Chondrocyte (in vitro differentiated cells): ENCODE data around the gene RPE. TPM values are rescaled to one million over a fixed set of nuclear protein-coding genes. Genes with fewer than 3 reads are reported as not detected.

Source experiments
- DNase-seq: peaks from one replicate; pipeline ENCODE4 v3.0.0; 2021; ENCODE audit warnings: mixed read lengths, low spot score
- H3K27ac Mint-ChIP-seq: one replicate; pipeline ENCODE4 v1.8.0; 2021; ENCODE audit warnings: mild to moderate bottlenecking, moderate library complexity, mixed read lengths; ENCODE audit not compliant: unreplicated experiment
- H3K27me3 Mint-ChIP-seq: 2 replicates; pipeline ENCODE4 v1.8.0; 2021; ENCODE audit warnings: low read depth, mixed read lengths
- H3K36me3 Mint-ChIP-seq: 2 replicates; pipeline ENCODE4 v1.8.0; 2021; ENCODE audit warnings: low read depth, mixed read lengths
- H3K4me1 Mint-ChIP-seq: 2 replicates; pipeline ENCODE4 v1.8.0; 2021; ENCODE audit warnings: low read depth, mild to moderate bottlenecking, mixed read lengths
- H3K4me3 Mint-ChIP-seq: one replicate; pipeline ENCODE4 v1.8.0; 2021; ENCODE audit warnings: mild to moderate bottlenecking, moderate library complexity, mixed read lengths; ENCODE audit not compliant: unreplicated experiment
- H3K9me3 Mint-ChIP-seq: 2 replicates; pipeline ENCODE4 v1.8.0; 2021; ENCODE audit warnings: low read depth, mixed read lengths
- CTCF ChIP-seq: fragments of 200-600 bp; sonication (generic); IDR thresholded peaks from 2 replicates; pipeline ENCODE4 v1.5.0; 2021; ENCODE audit warnings: antibody characterized with exemption, mild to moderate bottlenecking, moderate library complexity
- total RNA-seq: library from RNA; stranded (reverse); gene quantifications from 3 replicates; pipeline ENCODE4 v1.2.1, GENCODE V29; 2021

Gene RPE
- total RNA-seq, 1 donor from 2014 or later: 41.8 TPM

DNA sequence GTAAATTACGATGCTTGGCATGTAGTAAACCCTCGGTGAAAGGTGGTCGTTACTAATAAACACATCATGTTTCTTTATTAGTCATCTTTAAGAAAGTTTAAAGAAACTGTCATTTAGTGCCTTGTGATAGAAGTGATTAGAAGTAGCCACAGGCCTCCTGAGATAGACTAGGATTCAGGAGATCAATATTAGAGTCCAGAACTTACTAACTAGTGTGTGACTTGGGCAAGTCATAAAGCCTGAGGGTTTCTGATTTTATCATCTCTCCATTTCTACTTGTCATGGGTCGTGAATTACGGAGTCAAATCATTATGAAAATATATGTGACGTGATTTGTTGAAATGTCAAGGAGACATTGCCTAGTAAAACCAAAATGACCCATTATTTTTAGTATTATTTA is 6.7 kb downstream of the RPE start:
- Mint-ChIP-seq H3K27ac (no peak overlapping the region), H3K9me3 (no peaks in the 10 kb centered on the region)

GRCh38 chr2:210009896-210010295 is 7.5 kb downstream of the RPE start:
- Mint-ChIP-seq H3K4me1 (peaks cover 22% of the 10 kb centered on the region), H3K27me3 (no peaks in the 10 kb centered on the region), H3K4me3 (no peak overlapping the region), H3K9me3 (no peaks in the 10 kb centered on the region), H3K27ac (no peak overlapping the region), H3K36me3 (peaks cover 14% of the 10 kb centered on the region)
- no peak for TF ChIP-seq CTCF
- DNase-seq: no peak

More for the DNA sequence above, 6.7 kb downstream of the RPE start:
- no peak overlapping the region for H3K4me3 Mint-ChIP-seq
- peaks cover 30% of the 10 kb centered on the region for H3K4me1 Mint-ChIP-seq
- H3K27me3 Mint-ChIP-seq: no peaks in the 10 kb centered on the region
- H3K36me3 Mint-ChIP-seq: peaks cover 12% of the 10 kb centered on the region
- DNase-seq: no peak
- TF ChIP-seq CTCF: no peak

DNA sequence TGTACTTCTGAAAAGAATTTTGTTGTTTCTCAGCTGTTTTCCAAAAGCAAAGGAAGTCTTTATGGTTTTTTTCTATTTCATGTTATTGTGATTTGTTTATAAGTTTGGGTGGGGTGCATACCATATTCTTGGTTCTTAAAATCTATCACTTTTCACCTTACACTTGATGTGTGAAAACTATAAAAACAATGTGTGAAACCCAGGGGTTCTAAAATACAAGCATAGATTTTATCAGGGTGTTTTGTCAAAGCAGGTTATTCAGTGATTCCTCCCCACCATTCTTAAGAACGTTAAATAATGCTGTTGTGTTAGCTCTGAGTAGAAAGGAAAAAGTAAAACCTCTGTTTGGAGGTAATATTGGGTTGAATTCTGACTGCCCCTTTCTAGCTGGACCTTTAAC is 17.7 kb downstream of the RPE start:
- no peak for TF ChIP-seq CTCF
- H3K9me3 Mint-ChIP-seq: no peaks in the 10 kb centered on the region

DNA sequence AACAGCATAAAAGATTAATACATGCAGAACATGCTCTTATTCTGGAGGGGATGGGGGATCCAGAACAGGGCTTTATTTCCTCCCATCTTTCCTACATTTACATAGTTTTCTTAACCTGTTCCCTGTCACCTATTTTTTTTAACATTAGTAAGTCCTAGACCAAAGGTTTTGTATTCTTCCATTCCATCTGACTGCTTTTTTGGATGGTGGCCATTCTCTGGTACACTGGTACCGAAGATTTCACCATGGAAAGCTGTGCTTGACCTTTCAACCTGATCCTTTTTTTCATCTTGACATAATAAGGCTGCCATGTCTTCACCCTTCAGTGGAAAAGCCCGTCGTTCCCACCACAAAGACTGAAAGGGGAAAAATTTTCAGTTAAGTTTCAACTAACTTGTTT is 20.4 kb downstream of the RPE start:
- H3K9me3 Mint-ChIP-seq: no peaks in the 10 kb centered on the region
- peaks cover 23% of the 10 kb centered on the region for H3K36me3 Mint-ChIP-seq
- no peak overlapping the region for H3K27ac Mint-ChIP-seq
- no peaks in the 10 kb centered on the region for H3K27me3 Mint-ChIP-seq
- no peak for DNase-seq
- H3K4me1 Mint-ChIP-seq: no peaks in the 10 kb centered on the region
- no peak for TF ChIP-seq CTCF
- H3K4me3 Mint-ChIP-seq: no peak overlapping the region

More for the DNA sequence above, 17.7 kb downstream of the RPE start:
- no peaks in the 10 kb centered on the region for H3K4me1 Mint-ChIP-seq
- no peak overlapping the region for H3K4me3 Mint-ChIP-seq
- no peak overlapping the region for H3K27ac Mint-ChIP-seq
- no peaks in the 10 kb centered on the region for H3K27me3 Mint-ChIP-seq
- peaks cover 29% of the 10 kb centered on the region for H3K36me3 Mint-ChIP-seq
- no peak for DNase-seq

DNA sequence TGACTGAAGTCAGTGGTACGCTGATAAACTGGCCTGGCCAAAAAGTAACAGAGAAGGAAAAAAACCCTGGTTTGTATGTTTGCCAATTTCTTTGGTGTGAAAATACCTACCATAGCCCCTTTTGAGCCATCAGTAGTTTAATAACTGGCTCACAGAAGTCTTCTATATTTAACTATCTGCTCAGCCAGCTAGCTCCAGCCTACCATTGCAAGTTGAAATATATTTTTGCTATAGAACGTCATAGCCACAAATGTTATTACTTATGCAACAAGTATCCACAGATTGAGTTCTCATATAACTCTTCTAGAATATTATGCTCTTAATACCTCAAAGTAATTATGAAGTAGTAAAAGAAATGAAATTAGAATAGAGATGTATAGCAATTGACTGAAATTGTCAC is 25.2 kb downstream of the RPE start:
- Mint-ChIP-seq H3K4me3 (no peak overlapping the region), H3K27me3 (no peaks in the 10 kb centered on the region), H3K36me3 (peaks cover 12% of the 10 kb centered on the region), H3K27ac (no peak overlapping the region), H3K4me1 (no peaks in the 10 kb centered on the region), H3K9me3 (no peaks in the 10 kb centered on the region)
- DNase-seq: no peak
- TF ChIP-seq CTCF: no peak
